Measurements from ENCODE around the gene RERE. TPM values are rescaled to one million over a fixed set of nuclear protein-coding genes. Genes with fewer than 3 reads are reported as not detected.
"Not testable (repeated sequence)": the region's sequence is repeated elsewhere in the genome, so short reads cannot be mapped to it uniquely, and the experiment has no call there.

Gene RERE
- total RNA-seq, 2 donors from 2014 or later: 96.0 to 105 TPM

- no peaks in the 10 kb centered on the region for H3K36me3 ChIP-seq
- H3K27ac ChIP-seq: peak overlapping the region; percentile 48
- no peaks in the 10 kb centered on the region for H3K27me3 ChIP-seq
- H3K9ac ChIP-seq (ENCODE audit: low read depth in 2 of 2, low read length in 2 of 2): no peak overlapping the region
- no peaks in the 10 kb centered on the region for H3K4me1 ChIP-seq
- DNase-seq: no peak
- H3K9me3 ChIP-seq: no peaks in the 10 kb centered on the region
- no peak for TF ChIP-seq CTCF (IDR thresholded peaks at IDR 0.05)
- intact Hi-C loops (cut with DNase I): no loop called here
- no peak overlapping the region for H3K4me3 ChIP-seq
These were observed 368.4 kb downstream of the RERE start for GRCh38 chr1:8448911-8449661.

- H3K9me3 ChIP-seq; H3K27me3 ChIP-seq; H3K4me3 ChIP-seq; H3K27ac ChIP-seq; H3K9ac ChIP-seq (ENCODE audit: low read depth in 2 of 2, low read length in 2 of 2); H3K4me1 ChIP-seq; intact Hi-C loops (cut with DNase I); H3K36me3 ChIP-seq; DNase-seq: not testable (repeated sequence)
These were observed 368.9 kb downstream of the RERE start for GRCh38 chr1:8448505-8448904.

GRCh38 chr1:8447616-8448150 is 369.8 kb downstream of the RERE start:
- DNase-seq: no peak
- Histone ChIP-seq H3K27ac (no peak overlapping the region), H3K27me3 (no peaks in the 10 kb centered on the region), H3K36me3 (no peaks in the 10 kb centered on the region), H3K9me3 (no peaks in the 10 kb centered on the region), H3K4me3 (no peak overlapping the region), H3K4me1 (no peaks in the 10 kb centered on the region), H3K9ac (ENCODE audit: low read depth in 2 of 2, low read length in 2 of 2) (no peak overlapping the region)
- intact Hi-C loops (cut with DNase I): no loop called here
- TF ChIP-seq CTCF (IDR thresholded peaks at IDR 0.05): no peak

GRCh38 chr1:8446119-8446518 is 371.3 kb downstream of the RERE start:
- H3K4me3 ChIP-seq; H3K9ac ChIP-seq (ENCODE audit: low read depth in 2 of 2, low read length in 2 of 2); H3K27me3 ChIP-seq; H3K9me3 ChIP-seq; H3K27ac ChIP-seq; DNase-seq; H3K36me3 ChIP-seq; H3K4me1 ChIP-seq; intact Hi-C loops (cut with DNase I): not testable (repeated sequence)

GRCh38 chr1:8443558-8444194 is 373.8 kb downstream of the RERE start:
- no peak for TF ChIP-seq CTCF (IDR thresholded peaks at IDR 0.05)
- Histone ChIP-seq H3K27me3 (no peaks in the 10 kb centered on the region), H3K36me3 (no peaks in the 10 kb centered on the region), H3K4me3 (no peak overlapping the region), H3K27ac (no peak overlapping the region), H3K9ac (ENCODE audit: low read depth in 2 of 2, low read length in 2 of 2) (no peak overlapping the region), H3K4me1 (peaks cover 9% of the 10 kb centered on the region), H3K9me3 (no peaks in the 10 kb centered on the region)
- DNase-seq: no peak
- intact Hi-C loops (cut with DNase I): no loop called here

GRCh38 chr1:8441426-8441825 is 376.0 kb downstream of the RERE start:
- intact Hi-C loops (cut with DNase I): no loop called here
- peaks cover 11% of the 10 kb centered on the region for H3K4me1 ChIP-seq
- H3K27me3 ChIP-seq: no peaks in the 10 kb centered on the region
- TF ChIP-seq CTCF (IDR thresholded peaks at IDR 0.05): no peak
- no peak overlapping the region for H3K4me3 ChIP-seq
- H3K36me3 ChIP-seq: no peaks in the 10 kb centered on the region
- no peak overlapping the region for H3K27ac ChIP-seq
- DNase-seq: no peak
- H3K9me3 ChIP-seq: no peaks in the 10 kb centered on the region
- no peak overlapping the region for H3K9ac ChIP-seq (ENCODE audit: low read depth in 2 of 2, low read length in 2 of 2)
